GM12872 (cell line): Measurements from ENCODE around the gene NEDD4L.

Experiments used
- TF ChIP-seq, protein P1 (sequence below): IDR thresholded peaks from 3 replicates; pipeline ENCODE4 v1.5.1; 2011; ENCODE audit warnings: low read depth, mild to moderate bottlenecking, low read length, moderate library complexity; ENCODE audit not compliant: insufficient read depth

The NEDD4L gene

DNA sequence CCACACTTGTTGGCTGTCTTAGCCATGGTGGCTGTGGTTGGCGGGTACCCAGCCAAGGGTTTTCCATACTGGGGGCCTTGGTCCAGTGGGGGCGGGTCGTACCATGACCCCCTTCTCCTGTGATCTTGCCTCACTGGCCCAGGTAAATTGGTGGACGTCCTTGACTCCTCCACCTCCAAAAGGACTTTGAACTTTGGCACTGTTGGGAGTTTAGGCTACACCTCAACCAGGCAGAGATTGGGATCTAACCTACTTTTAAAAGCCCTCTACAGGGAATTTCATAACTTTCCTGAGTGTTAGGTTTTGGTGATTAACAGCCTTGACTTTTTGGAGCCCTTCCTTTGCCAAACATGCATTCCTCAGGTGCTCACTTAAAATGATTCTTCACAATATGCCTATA, 106.7 kb downstream of the NEDD4L start:
- TF ChIP-seq, protein P1, sequence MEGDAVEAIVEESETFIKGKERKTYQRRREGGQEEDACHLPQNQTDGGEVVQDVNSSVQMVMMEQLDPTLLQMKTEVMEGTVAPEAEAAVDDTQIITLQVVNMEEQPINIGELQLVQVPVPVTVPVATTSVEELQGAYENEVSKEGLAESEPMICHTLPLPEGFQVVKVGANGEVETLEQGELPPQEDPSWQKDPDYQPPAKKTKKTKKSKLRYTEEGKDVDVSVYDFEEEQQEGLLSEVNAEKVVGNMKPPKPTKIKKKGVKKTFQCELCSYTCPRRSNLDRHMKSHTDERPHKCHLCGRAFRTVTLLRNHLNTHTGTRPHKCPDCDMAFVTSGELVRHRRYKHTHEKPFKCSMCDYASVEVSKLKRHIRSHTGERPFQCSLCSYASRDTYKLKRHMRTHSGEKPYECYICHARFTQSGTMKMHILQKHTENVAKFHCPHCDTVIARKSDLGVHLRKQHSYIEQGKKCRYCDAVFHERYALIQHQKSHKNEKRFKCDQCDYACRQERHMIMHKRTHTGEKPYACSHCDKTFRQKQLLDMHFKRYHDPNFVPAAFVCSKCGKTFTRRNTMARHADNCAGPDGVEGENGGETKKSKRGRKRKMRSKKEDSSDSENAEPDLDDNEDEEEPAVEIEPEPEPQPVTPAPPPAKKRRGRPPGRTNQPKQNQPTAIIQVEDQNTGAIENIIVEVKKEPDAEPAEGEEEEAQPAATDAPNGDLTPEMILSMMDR, result no peak

DNA sequence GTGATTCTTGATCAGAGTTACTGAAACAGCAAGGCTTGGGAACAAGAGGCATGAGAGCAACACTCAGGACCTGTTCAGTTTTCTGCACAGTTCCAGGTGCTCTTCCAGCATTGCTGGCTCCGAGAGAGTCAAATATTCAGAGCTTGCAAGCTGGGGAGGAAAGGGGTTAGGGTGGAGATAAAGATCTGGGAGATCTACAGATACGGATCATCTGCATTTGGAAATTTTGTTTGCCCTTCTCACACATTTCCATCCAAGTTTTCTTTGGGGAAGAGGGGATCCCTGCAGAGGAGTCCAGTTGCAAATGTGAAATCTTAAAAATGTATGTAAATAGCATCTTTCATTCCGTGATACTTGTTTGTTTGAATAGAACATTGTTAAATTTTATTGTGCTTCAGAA, 108.2 kb downstream of the NEDD4L start:
- TF ChIP-seq, protein P1, result no peak

GRCh38 chr18:58152891-58153290, 108.9 kb downstream of the NEDD4L start:
- TF ChIP-seq, protein P1, result no peak

GRCh38 chr18:58156516-58156915, 112.5 kb downstream of the NEDD4L start:
- TF ChIP-seq, protein P1, result no peak

DNA sequence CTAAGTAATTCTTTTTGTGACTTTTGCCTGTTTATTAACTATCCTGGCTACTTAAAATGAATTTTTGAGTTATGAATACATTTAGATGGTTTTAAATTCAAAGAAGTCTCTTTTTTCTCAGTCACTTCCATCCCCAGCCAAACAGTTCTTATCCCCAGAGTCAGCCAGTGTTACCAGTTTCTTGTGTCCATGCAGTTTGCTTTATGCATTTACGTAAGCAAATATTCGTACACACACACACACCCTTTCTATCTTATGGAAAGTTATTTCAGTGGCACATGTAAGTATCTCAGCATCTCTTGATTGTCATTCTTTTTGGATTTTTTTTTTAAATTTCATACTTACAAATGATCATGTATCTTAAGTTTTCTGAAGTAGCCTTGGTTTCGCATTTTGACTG, 113.2 kb downstream of the NEDD4L start:
- TF ChIP-seq, protein P1, result no peak

DNA sequence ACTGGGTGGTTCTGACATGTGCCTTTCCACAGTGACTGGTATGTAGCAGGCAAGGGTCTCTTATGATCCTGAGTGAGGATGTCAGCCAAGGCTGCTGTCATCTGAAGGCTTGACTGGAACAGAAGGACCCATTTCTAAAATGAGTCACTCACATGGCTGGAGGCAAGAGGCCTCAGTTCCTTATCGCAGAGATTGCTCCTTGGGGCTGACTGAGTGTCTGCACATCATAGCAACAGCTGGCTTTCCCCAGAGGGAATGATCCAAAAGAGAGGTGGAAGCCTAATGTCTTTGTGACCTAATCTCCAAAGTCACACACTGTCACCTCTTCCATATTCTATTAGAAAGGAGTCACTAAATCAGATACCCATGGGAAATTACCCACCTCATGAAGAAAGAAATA, 114.0 kb downstream of the NEDD4L start:
- TF ChIP-seq, protein P1, result no peak

- TF ChIP-seq, protein P1, result no peak
These were observed 114.4 kb downstream of the NEDD4L start for GRCh38 chr18:58158459-58158858.

DNA sequence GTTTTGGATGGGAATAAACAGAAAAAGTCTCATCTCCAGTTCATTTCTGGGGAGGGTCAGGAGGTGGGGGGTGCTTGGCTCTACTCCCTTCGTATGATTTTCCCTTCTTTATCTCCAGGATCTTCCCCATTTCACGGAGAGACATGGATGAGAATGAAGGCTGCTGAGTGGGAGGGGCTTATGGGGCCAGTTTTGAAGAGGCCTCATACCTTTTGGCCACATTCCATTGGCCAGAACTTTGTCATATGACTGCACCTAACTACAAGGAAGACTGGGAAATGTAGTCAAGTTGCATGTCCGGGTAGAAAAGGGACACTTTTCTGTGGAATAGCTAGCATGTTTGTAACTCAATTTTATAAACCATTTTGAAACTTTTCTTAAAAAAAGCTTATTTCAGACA, 117.6 kb downstream of the NEDD4L start:
- TF ChIP-seq, protein P1, result no peak
